HEK293 (cell line): ENCODE measurements around the gene ITPR3.

Source experiments
- BCL11B ChIP-seq: fragments of 450-650 bp; formaldehyde crosslinking; IDR thresholded peaks from 2 replicates; pipeline ENCODE4 v1.5.1; 2016; ENCODE audit warnings: low read depth, missing biosample characterization, missing genetic modification characterization
- KLF10 ChIP-seq: fragments of 450-650 bp; IDR thresholded peaks from 2 replicates; pipeline ENCODE4 v1.5.1; 2018; ENCODE audit warnings: missing biosample characterization, mild to moderate bottlenecking, missing genetic modification characterization
- KLF16 ChIP-seq: fragments of 450-650 bp; formaldehyde crosslinking; IDR thresholded peaks from 2 replicates; pipeline ENCODE4 v1.5.1; 2017; ENCODE audit warnings: missing biosample characterization, missing genetic modification characterization
- OVOL3 ChIP-seq: fragments of 450-650 bp; formaldehyde crosslinking; IDR thresholded peaks from 2 replicates; pipeline ENCODE4 v1.5.1; 2016; ENCODE audit warnings: missing biosample characterization, missing genetic modification characterization
- REPIN1 ChIP-seq: fragments of 450-650 bp; formaldehyde crosslinking; IDR thresholded peaks from 2 replicates; pipeline ENCODE4 v1.5.1; 2017; ENCODE audit warnings: missing biosample characterization, missing genetic modification characterization, low read depth
- SCRT1 ChIP-seq: fragments of 450-650 bp; formaldehyde crosslinking; IDR thresholded peaks from 2 replicates; pipeline ENCODE4 v1.5.1; 2016; ENCODE audit warnings: missing biosample characterization, missing genetic modification characterization, borderline replicate concordance
- SETDB1 ChIP-seq: IDR thresholded peaks from one replicate; pipeline ENCODE4 v1.6.1; 2017; ENCODE audit warnings: mild to moderate bottlenecking, low read length, moderate library complexity, mixed read lengths; ENCODE audit not compliant: insufficient read length
- SP2 ChIP-seq: fragments of 450-650 bp; formaldehyde crosslinking; IDR thresholded peaks from 2 replicates; pipeline ENCODE4 v1.5.1; 2016; ENCODE audit warnings: missing biosample characterization, missing genetic modification characterization
- SP7 ChIP-seq: fragments of 450-650 bp; formaldehyde crosslinking; IDR thresholded peaks from 2 replicates; pipeline ENCODE4 v1.5.1; 2016; ENCODE audit warnings: missing biosample characterization, missing genetic modification characterization
- TRIM28 ChIP-seq: IDR thresholded peaks from 2 replicates; pipeline ENCODE4 v1.6.1; 2011; ENCODE audit warnings: low read length, control low read depth, borderline replicate concordance
- ZBTB10 ChIP-seq: fragments of 450-650 bp; formaldehyde crosslinking; IDR thresholded peaks from 2 replicates; pipeline ENCODE4 v1.5.1; 2016; ENCODE audit warnings: missing biosample characterization, missing genetic modification characterization
- ZBTB44 ChIP-seq: fragments of 450-650 bp; IDR thresholded peaks from 2 replicates; pipeline ENCODE4 v1.5.1; 2018; ENCODE audit warnings: missing biosample characterization, mild to moderate bottlenecking, missing genetic modification characterization
- ZNF133 ChIP-seq: fragments of 450-650 bp; formaldehyde crosslinking; IDR thresholded peaks from 2 replicates; pipeline ENCODE4 v1.5.1; 2016; ENCODE audit warnings: missing biosample characterization, missing genetic modification characterization
- ZNF155 ChIP-seq: fragments of 450-650 bp; formaldehyde crosslinking; IDR thresholded peaks from 2 replicates; pipeline ENCODE4 v1.5.1; 2016; ENCODE audit warnings: missing biosample characterization, missing genetic modification characterization
- ZNF157 ChIP-seq: fragments of 450-650 bp; formaldehyde crosslinking; IDR thresholded peaks from 2 replicates; pipeline ENCODE4 v1.5.1; 2016; ENCODE audit warnings: missing biosample characterization, missing genetic modification characterization
- ZNF169 ChIP-seq: fragments of 450-650 bp; formaldehyde crosslinking; IDR thresholded peaks from 2 replicates; pipeline ENCODE4 v1.5.1; 2016; ENCODE audit warnings: missing biosample characterization, missing genetic modification characterization
- ZNF274 ChIP-seq, 2 experiments: fragments of 200-500 bp in 1 of 2; fragments of 450-650 bp in 1 of 2; sonication (Bioruptor generic) in 1 of 2; formaldehyde crosslinking in 1 of 2; IDR thresholded peaks; 2 replicates each; pipeline versions ENCODE4 v1.5.1 to v1.6.1; 2014 to 2016; ENCODE audit warnings: borderline replicate concordance in 1 of 2, inconsistent platforms in 1 of 2, low read length in 1 of 2, missing biosample characterization in 1 of 2, missing genetic modification characterization in 1 of 2
- ZNF354C ChIP-seq: fragments of 450-650 bp; formaldehyde crosslinking; IDR thresholded peaks from 2 replicates; pipeline ENCODE4 v1.5.1; 2016; ENCODE audit warnings: missing biosample characterization, missing genetic modification characterization, low read depth, borderline replicate concordance
- ZNF404 ChIP-seq: fragments of 450-650 bp; formaldehyde crosslinking; IDR thresholded peaks from 2 replicates; pipeline ENCODE4 v1.5.1; 2017; ENCODE audit warnings: missing biosample characterization, missing genetic modification characterization
- ZNF513 ChIP-seq: fragments of 450-650 bp; IDR thresholded peaks from 2 replicates; pipeline ENCODE4 v1.5.1; 2018; ENCODE audit warnings: missing biosample characterization, missing genetic modification characterization
- ZNF521 ChIP-seq: fragments of 450-650 bp; formaldehyde crosslinking; IDR thresholded peaks from 2 replicates; pipeline ENCODE4 v1.5.1; 2017; ENCODE audit warnings: missing biosample characterization, mild to moderate bottlenecking, missing genetic modification characterization
- ZNF560 ChIP-seq: fragments of 450-650 bp; formaldehyde crosslinking; IDR thresholded peaks from 2 replicates; pipeline ENCODE4 v1.5.1; 2017; ENCODE audit warnings: missing biosample characterization, missing genetic modification characterization, borderline replicate concordance
- ZNF585B ChIP-seq: fragments of 450-650 bp; formaldehyde crosslinking; IDR thresholded peaks from 2 replicates; pipeline ENCODE4 v1.5.1; 2016; ENCODE audit warnings: missing biosample characterization, missing genetic modification characterization
- ZNF623 ChIP-seq: fragments of 450-650 bp; formaldehyde crosslinking; IDR thresholded peaks from 2 replicates; pipeline ENCODE4 v1.5.1; 2016; ENCODE audit warnings: missing biosample characterization, missing genetic modification characterization
- ZNF660 ChIP-seq: fragments of 450-650 bp; IDR thresholded peaks from 2 replicates; pipeline ENCODE4 v1.5.1; 2018; ENCODE audit warnings: missing biosample characterization, mild to moderate bottlenecking, missing genetic modification characterization
- ZNF701 ChIP-seq: fragments of 450-650 bp; formaldehyde crosslinking; IDR thresholded peaks from 2 replicates; pipeline ENCODE4 v1.5.1; 2016; ENCODE audit warnings: missing biosample characterization, missing genetic modification characterization
- ZNF707 ChIP-seq: fragments of 450-650 bp; formaldehyde crosslinking; IDR thresholded peaks from 2 replicates; pipeline ENCODE4 v1.5.1; 2016; ENCODE audit warnings: missing biosample characterization, missing genetic modification characterization
- ZXDB ChIP-seq: fragments of 450-650 bp; formaldehyde crosslinking; IDR thresholded peaks from 2 replicates; pipeline ENCODE4 v1.5.1; 2016; ENCODE audit warnings: missing biosample characterization, missing genetic modification characterization
- TF ChIP-seq, protein P1 (sequence below): fragments of 450-650 bp; formaldehyde crosslinking; IDR thresholded peaks from 2 replicates; pipeline ENCODE4 v1.5.1; 2016; ENCODE audit warnings: missing biosample characterization, missing genetic modification characterization
- TF ChIP-seq, protein P2 (sequence below): fragments of 450-650 bp; formaldehyde crosslinking; IDR thresholded peaks from 2 replicates; pipeline ENCODE4 v1.5.1; 2016; ENCODE audit warnings: missing biosample characterization, missing genetic modification characterization

The ITPR3 gene

GRCh38 chr6:33621711-33622388 lies 728 bp downstream of the ITPR3 start (continued):
- TF ChIP-seq ZBTB10 (tag by site-specific recombination) (no peak; the same call in none of the 2 replicates), ZNF157 (tag by site-specific recombination) (no peak), ZNF133 (tag by site-specific recombination) (no peak), ZNF701 (no peak), ZNF623 (tag by site-specific recombination) (no peak; the same call in 1 of the 2 replicates), ZNF560 (tag by site-specific recombination) (no peak), ZNF585B (no peak), OVOL3 (no peak), SP2 (peak; percentile 93), SCRT1 (no peak), TRIM28 (no peak), SETDB1 (no peak), ZXDB (tag by site-specific recombination) (no peak), ZNF169 (tag by site-specific recombination) (no peak), BCL11B (tag by site-specific recombination) (no peak), ZNF521 (tag by site-specific recombination) (no peak), ZBTB44 (tag by site-specific recombination) (no peak; the same call in 1 of the 2 replicates), SP7 (tag by site-specific recombination) (peak; percentile 50), ZNF660 (tag by site-specific recombination) (no peak), KLF16 (tag by site-specific recombination) (no peak), ZNF404 (tag by site-specific recombination) (no peak), ZNF274 (IDR thresholded peaks at IDR 0.05; ENCODE audit: low read length) (no peak), ZNF274 (tag by site-specific recombination; IDR thresholded peaks at IDR 0.05; ENCODE audit: borderline replicate concordance) (no peak), KLF10 (no peak), REPIN1 (tag by site-specific recombination) (no peak), ZNF513 (no peak), ZNF707 (no peak), ZNF354C (tag by site-specific recombination) (no peak), ZNF155 (tag by site-specific recombination) (no peak)
- TF ChIP-seq, protein P1, sequence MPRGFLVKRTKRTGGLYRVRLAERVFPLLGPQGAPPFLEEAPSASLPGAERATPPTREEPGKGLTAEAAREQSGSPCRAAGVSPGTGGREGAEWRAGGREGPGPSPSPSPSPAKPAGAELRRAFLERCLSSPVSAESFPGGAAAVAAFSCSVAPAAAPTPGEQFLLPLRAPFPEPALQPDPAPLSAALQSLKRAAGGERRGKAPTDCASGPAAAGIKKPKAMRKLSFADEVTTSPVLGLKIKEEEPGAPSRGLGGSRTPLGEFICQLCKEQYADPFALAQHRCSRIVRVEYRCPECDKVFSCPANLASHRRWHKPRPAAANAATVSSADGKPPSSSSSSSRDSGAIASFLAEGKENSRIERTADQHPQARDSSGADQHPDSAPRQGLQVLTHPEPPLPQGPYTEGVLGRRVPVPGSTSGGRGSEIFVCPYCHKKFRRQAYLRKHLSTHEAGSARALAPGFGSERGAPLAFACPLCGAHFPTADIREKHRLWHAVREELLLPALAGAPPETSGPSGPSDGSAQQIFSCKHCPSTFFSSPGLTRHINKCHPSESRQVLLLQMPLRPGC (tag by site-specific recombination): no peak
- TF ChIP-seq, protein P2, sequence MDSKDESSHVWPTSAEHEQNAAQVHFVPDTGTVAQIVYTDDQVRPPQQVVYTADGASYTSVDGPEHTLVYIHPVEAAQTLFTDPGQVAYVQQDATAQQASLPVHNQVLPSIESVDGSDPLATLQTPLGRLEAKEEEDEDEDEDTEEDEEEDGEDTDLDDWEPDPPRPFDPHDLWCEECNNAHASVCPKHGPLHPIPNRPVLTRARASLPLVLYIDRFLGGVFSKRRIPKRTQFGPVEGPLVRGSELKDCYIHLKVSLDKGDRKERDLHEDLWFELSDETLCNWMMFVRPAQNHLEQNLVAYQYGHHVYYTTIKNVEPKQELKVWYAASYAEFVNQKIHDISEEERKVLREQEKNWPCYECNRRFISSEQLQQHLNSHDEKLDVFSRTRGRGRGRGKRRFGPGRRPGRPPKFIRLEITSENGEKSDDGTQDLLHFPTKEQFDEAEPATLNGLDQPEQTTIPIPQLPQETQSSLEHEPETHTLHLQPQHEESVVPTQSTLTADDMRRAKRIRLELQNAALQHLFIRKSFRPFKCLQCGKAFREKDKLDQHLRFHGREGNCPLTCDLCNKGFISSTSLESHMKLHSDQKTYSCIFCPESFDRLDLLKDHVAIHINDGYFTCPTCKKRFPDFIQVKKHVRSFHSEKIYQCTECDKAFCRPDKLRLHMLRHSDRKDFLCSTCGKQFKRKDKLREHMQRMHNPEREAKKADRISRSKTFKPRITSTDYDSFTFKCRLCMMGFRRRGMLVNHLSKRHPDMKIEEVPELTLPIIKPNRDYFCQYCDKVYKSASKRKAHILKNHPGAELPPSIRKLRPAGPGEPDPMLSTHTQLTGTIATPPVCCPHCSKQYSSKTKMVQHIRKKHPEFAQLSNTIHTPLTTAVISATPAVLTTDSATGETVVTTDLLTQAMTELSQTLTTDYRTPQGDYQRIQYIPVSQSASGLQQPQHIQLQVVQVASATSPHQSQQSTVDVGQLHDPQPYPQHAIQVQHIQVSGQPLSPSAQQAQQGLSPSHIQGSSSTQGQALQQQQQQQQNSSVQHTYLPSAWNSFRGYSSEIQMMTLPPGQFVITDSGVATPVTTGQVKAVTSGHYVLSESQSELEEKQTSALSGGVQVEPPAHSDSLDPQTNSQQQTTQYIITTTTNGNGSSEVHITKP (tag by site-specific recombination): peak; percentile 43
